Measurements from ENCODE around the gene CDH4.
"Not testable (repeated sequence)": the region's sequence is repeated elsewhere in the genome, so short reads cannot be mapped to it uniquely, and the experiment has no call there.

DNA sequence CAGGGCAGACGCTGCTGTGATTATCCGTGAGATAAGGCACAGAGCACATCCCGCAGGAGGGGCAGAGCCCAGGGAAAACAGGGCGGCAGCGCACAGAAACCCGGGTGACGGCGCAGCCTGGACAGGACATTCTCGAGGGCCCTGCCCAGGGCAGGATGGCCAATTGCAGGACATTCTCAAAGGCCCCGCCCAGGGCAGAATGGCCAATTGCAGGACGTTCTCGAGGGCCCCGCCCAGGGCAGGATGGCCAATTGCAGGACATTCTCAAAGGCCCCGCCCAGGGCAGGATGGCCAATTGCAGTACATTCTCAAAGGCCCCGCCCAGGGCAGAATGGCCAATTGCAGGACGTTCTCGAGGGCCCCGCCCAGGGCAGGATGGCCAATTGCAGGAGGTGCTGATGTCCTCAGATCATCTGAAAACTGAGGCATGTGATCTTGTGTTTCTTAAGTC is 173.5 kb downstream of the CDH4 start:
- TF ChIP-seq, protein P1, sequence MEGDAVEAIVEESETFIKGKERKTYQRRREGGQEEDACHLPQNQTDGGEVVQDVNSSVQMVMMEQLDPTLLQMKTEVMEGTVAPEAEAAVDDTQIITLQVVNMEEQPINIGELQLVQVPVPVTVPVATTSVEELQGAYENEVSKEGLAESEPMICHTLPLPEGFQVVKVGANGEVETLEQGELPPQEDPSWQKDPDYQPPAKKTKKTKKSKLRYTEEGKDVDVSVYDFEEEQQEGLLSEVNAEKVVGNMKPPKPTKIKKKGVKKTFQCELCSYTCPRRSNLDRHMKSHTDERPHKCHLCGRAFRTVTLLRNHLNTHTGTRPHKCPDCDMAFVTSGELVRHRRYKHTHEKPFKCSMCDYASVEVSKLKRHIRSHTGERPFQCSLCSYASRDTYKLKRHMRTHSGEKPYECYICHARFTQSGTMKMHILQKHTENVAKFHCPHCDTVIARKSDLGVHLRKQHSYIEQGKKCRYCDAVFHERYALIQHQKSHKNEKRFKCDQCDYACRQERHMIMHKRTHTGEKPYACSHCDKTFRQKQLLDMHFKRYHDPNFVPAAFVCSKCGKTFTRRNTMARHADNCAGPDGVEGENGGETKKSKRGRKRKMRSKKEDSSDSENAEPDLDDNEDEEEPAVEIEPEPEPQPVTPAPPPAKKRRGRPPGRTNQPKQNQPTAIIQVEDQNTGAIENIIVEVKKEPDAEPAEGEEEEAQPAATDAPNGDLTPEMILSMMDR (conservative IDR thresholded peaks at IDR 0.05; ENCODE audit: low read depth, low read length) = not testable (repeated sequence)
- not testable (repeated sequence) for TF ChIP-seq MAFK (IDR thresholded peaks at IDR 0.05; ENCODE audit: low read depth, low read length); POLR2A (IDR thresholded peaks at IDR 0.05; ENCODE audit: low read depth, low read length); CEBPB (IDR thresholded peaks at IDR 0.05; ENCODE audit: low read depth, low read length); RAD21 (IDR thresholded peaks at IDR 0.05; ENCODE audit: low read length); RCOR1 (IDR thresholded peaks at IDR 0.05; ENCODE audit: insufficient replicate concordance, low read length); NFE2L2 (IDR thresholded peaks at IDR 0.05; ENCODE audit: low read depth, low read length)
- TF ChIP-seq, protein P2, sequence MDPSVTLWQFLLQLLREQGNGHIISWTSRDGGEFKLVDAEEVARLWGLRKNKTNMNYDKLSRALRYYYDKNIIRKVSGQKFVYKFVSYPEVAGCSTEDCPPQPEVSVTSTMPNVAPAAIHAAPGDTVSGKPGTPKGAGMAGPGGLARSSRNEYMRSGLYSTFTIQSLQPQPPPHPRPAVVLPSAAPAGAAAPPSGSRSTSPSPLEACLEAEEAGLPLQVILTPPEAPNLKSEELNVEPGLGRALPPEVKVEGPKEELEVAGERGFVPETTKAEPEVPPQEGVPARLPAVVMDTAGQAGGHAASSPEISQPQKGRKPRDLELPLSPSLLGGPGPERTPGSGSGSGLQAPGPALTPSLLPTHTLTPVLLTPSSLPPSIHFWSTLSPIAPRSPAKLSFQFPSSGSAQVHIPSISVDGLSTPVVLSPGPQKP (IDR thresholded peaks at IDR 0.05; ENCODE audit: borderline replicate concordance, low read depth, low read length) = not testable (repeated sequence)

All from IMR-90 (cell line).